HG03103 (cell line): ENCODE measurements around the gene RARS1.

Source experiments
- ATAC-seq: cut with Tn5 transposase; IDR thresholded peaks from one replicate; pipeline ENCODE4 v1.9.1; 2021; ENCODE audit warnings: low read depth; ENCODE audit not compliant: unreplicated experiment

RARS1 gene

GRCh38 chr5:168486136-168486879 lies at the start of gene RARS1:
Gene RARS1, plus strand, starts transcription at chr5:168486471. Its CDS starts 28 bp downstream, at chr5:168486499.
- peak; percentile 75 for ATAC-seq

GRCh38 chr5:168438349-168438748 lies 47.9 kb upstream of the RARS1 start:
- no peak for ATAC-seq

GRCh38 chr5:168443533-168443932 lies 42.7 kb upstream of the RARS1 start:
- ATAC-seq = no peak

GRCh38 chr5:168443950-168444700 lies 42.1 kb upstream of the RARS1 start:
- no peak for ATAC-seq

GRCh38 chr5:168446983-168447619 lies 39.2 kb upstream of the RARS1 start:
- no peak for ATAC-seq

- no peak for ATAC-seq
These were observed 38.5 kb upstream of the RARS1 start for GRCh38 chr5:168447808-168448207.

GRCh38 chr5:168449166-168449565 lies 37.1 kb upstream of the RARS1 start:
- ATAC-seq = no peak

- ATAC-seq = no peak
These were observed 34.7 kb upstream of the RARS1 start for GRCh38 chr5:168451565-168451964.

- ATAC-seq = no peak
These were observed 31.1 kb upstream of the RARS1 start for GRCh38 chr5:168455201-168455600.

GRCh38 chr5:168457542-168457941 lies 28.7 kb upstream of the RARS1 start:
- ATAC-seq = no peak

- no peak for ATAC-seq
These were observed 25.7 kb upstream of the RARS1 start for GRCh38 chr5:168460606-168461005.

GRCh38 chr5:168463081-168463480 lies 23.2 kb upstream of the RARS1 start:
- ATAC-seq = no peak

- ATAC-seq = no peak
These were observed 22.1 kb upstream of the RARS1 start for GRCh38 chr5:168464214-168464613.

- no peak for ATAC-seq
These were observed 21.6 kb upstream of the RARS1 start for GRCh38 chr5:168464641-168465040.

GRCh38 chr5:168467755-168468330 lies 18.4 kb upstream of the RARS1 start:
- no peak for ATAC-seq

GRCh38 chr5:168468836-168469235 lies 17.4 kb upstream of the RARS1 start:
- ATAC-seq = no peak

- ATAC-seq = no peak
These were observed 16.5 kb upstream of the RARS1 start for GRCh38 chr5:168469816-168470215.

- no peak for ATAC-seq
These were observed 14.5 kb upstream of the RARS1 start for GRCh38 chr5:168471785-168472184.

GRCh38 chr5:168472329-168472728 lies 13.9 kb upstream of the RARS1 start:
- no peak for ATAC-seq

GRCh38 chr5:168474319-168474718 lies 12.0 kb upstream of the RARS1 start:
- no peak for ATAC-seq

GRCh38 chr5:168477060-168477459 lies 9.2 kb upstream of the RARS1 start:
- ATAC-seq = no peak
